Motor neuron (in vitro differentiated cells): ENCODE data around the gene LKAAEAR1. TPM values are rescaled to one million over a fixed set of nuclear protein-coding genes. Genes with fewer than 3 reads are reported as not detected.

ENCODE experiments used
- ATAC-seq, 8 experiments: fragments of 200-7000 bp; cut with Tn5 transposase; replicated peaks in 6 of 8; 2 replicates each; pipeline ENCODE4 v1.8.0; 2021; ENCODE audit warnings: mild to moderate bottlenecking in 8 of 8, moderate library complexity in 8 of 8
- H3K27ac ChIP-seq, 2 donors: fragments of 250-450 bp; sonication (Bioruptor Pico); 2 replicates each; pipeline ENCODE4 v1.9.0; 2021; ENCODE audit warnings: antibody characterized with exemption in 2 of 2, mild to moderate bottlenecking in 2 of 2, moderate library complexity in 1 of 2
- H3K4me1 ChIP-seq, 2 donors: fragments of 250-450 bp; sonication (Bioruptor Pico); replicated peaks in 1 of 2; 2 replicates each; pipeline ENCODE4 v1.6.1; 2021; ENCODE audit warnings: antibody characterized with exemption in 2 of 2, mild to moderate bottlenecking in 2 of 2, moderate library complexity in 1 of 2
- H3K4me3 ChIP-seq, 5 donors: fragments of 250-450 bp; sonication (Bioruptor Pico); 2 replicates each; pipeline ENCODE4 v1.9.0; 2021; ENCODE audit warnings: antibody characterized with exemption in 5 of 5, mild to moderate bottlenecking in 5 of 5, moderate library complexity in 4 of 5
- WGBS, 10 experiments: fragments of 450-650 bp; shearing (Covaris generic); methylation state at CpG; one replicate each; pipeline ENCODE4 v1.0.0; 2022; 5-methylcytosine and 5-hydroxymethylcytosine counted together
- in situ Hi-C, 9 experiments: fragments of 400-800 bp; cut with MboI; loops; one replicate each; pipeline ENCODE4 v1.15.0; 2021; ENCODE audit warnings: low sequenced_read_pairs in 9 of 9, low pct_unique_long_range_greater_than_20kb in 2 of 9; ENCODE audit not compliant: unreplicated experiment in 9 of 9
- total RNA-seq, 8 experiments: library from RNA; unstranded; fragments of 300-600 nt; gene quantifications; 2 replicates each; pipeline versions ENCODE4 v1.2.3 to v1.2.4, GENCODE V29; 2022

LKAAEAR1 gene
- total RNA-seq, 8 experiments from 2014 or later: 0.52 to 0.76 TPM; not detected in 6

GRCh38 chr20:64108731-64109681 lies 24.8 kb upstream of the LKAAEAR1 start:
- H3K4me1 ChIP-seq: peaks cover 41 to 50% of the 10 kb centered on the region in 2 donors
- 80 to 100% (median 90%) methylated on average over 2 to 4 of the region's 26 CpGs; no CpG with 5 or more reads in 7 of the 10 experiments for WGBS, 10 experiments
- in situ Hi-C loops: no loop called here
- ATAC-seq: peak in 3 of 8 experiments; percentile 19 to 69 (median 52)
- H3K27ac ChIP-seq: no peak overlapping the region
- H3K4me3 ChIP-seq: no peak overlapping the region

GRCh38 chr20:64107736-64108457 lies 23.7 kb upstream of the LKAAEAR1 start:
- H3K4me3 ChIP-seq: no peak overlapping the region
- H3K4me1 ChIP-seq: peaks cover 44 to 47% of the 10 kb centered on the region in 2 donors
- peak in 1 of 8 experiments; percentile 83 for ATAC-seq
- in situ Hi-C loops: no loop called here
- 20 to 100% (median 76%) methylated on average over 1 to 6 of the region's 19 CpGs; no CpG with 5 or more reads in 4 of the 10 experiments for WGBS, 10 experiments
- no peak overlapping the region for H3K27ac ChIP-seq

- peak; percentile 26 to 78 (median 68) for ATAC-seq
- in situ Hi-C loops: no loop called here
- peak within 1 kb of the TSS in 1 of 5 donors; percentile 23 for H3K4me3 ChIP-seq
Measured at GRCh38 chr20:64106981-64107735, 23.0 kb upstream of the LKAAEAR1 start, which contains the start of gene NPBWR2. TSS of gene NPBWR2 (minus strand) at chr20:64107565. CDS start at chr20:64106831, 734 bp downstream.

GRCh38 chr20:64106435-64106961 lies 22.3 kb upstream of the LKAAEAR1 start:
- H3K4me3 ChIP-seq: no peak overlapping the region
- 40 to 100% (median 85%) methylated on average over 1 to 9 of the region's 28 CpGs; no CpG with 5 or more reads in 5 of the 10 experiments for WGBS, 10 experiments
- no peak overlapping the region for H3K27ac ChIP-seq
- ATAC-seq: no peak
- H3K4me1 ChIP-seq: peaks cover 36% of the 10 kb centered on the region in 2 donors
- in situ Hi-C loops: no loop called here

More at GRCh38 chr20:64106981-64107735, 23.0 kb upstream of the LKAAEAR1 start, which contains the start of gene NPBWR2:
- WGBS, 10 experiments: 20 to 73% (median 40%) methylated on average over 1 to 7 of the region's 22 CpGs; no CpG with 5 or more reads in 5 of the 10 experiments
- Histone ChIP-seq H3K4me1 (peaks cover 42 to 43% of the 10 kb centered on the region in 2 donors), H3K27ac (no peak within 1 kb of the TSS)

- no peak for ATAC-seq
- peaks cover 30 to 32% of the 10 kb centered on the region in 2 donors for H3K4me1 ChIP-seq
- WGBS, 10 experiments: 93 to 97% methylated on average over 9 to 12 of the region's 39 CpGs; no CpG with 5 or more reads in 8 of the 10 experiments
- H3K27ac ChIP-seq: no peak overlapping the region
- in situ Hi-C loops: no loop called here
- H3K4me3 ChIP-seq: no peak overlapping the region
Measured at GRCh38 chr20:64105846-64106434, 21.7 kb upstream of the LKAAEAR1 start.

- no peak for ATAC-seq
- H3K27ac ChIP-seq: no peak overlapping the region
- 85 to 100% (median 100%) methylated on average over 2 to 4 of the region's 25 CpGs; no CpG with 5 or more reads in 7 of the 10 experiments for WGBS, 10 experiments
- in situ Hi-C loops: no loop called here
- H3K4me1 ChIP-seq: peaks cover 19 to 22% of the 10 kb centered on the region in 2 donors
- no peak overlapping the region for H3K4me3 ChIP-seq
Measured at GRCh38 chr20:64104667-64105451, 20.7 kb upstream of the LKAAEAR1 start.

GRCh38 chr20:64103871-64104666 lies 19.9 kb upstream of the LKAAEAR1 start:
- Histone ChIP-seq H3K27ac (no peak overlapping the region), H3K4me1 (peaks cover 19 to 21% of the 10 kb centered on the region in 2 donors), H3K4me3 (no peak overlapping the region)
- 33 to 100% (median 68%) methylated on average over 3 to 6 of the region's 20 CpGs; no CpG with 5 or more reads in 5 of the 10 experiments for WGBS, 10 experiments
- no peak for ATAC-seq
- in situ Hi-C loops: no loop called here

GRCh38 chr20:64102647-64103354 lies 18.6 kb upstream of the LKAAEAR1 start:
- ATAC-seq: peak in 6 of 8 experiments; percentile 36 to 76 (median 70)
- Histone ChIP-seq H3K4me3 (peak overlapping the region; percentile 19 to 37 (median 28)), H3K27ac (peak overlapping the region in 1 of 2 donors; percentile 72), H3K4me1 (peaks cover 15 to 21% of the 10 kb centered on the region in 2 donors)
- in situ Hi-C loops: no loop called here
- WGBS, 10 experiments: 38 to 69% (median 60%) methylated on average over 2 to 7 of the region's 30 CpGs; no CpG with 5 or more reads in 6 of the 10 experiments

GRCh38 chr20:64101731-64102621 lies 17.8 kb upstream of the LKAAEAR1 start:
- H3K4me1 ChIP-seq: peaks cover 7 to 13% of the 10 kb centered on the region in 2 donors
- peak overlapping the region in 1 of 2 donors; percentile 72 for H3K27ac ChIP-seq
- ATAC-seq: peak; percentile 23 to 93 (median 85)
- in situ Hi-C loops: no loop called here
- peak overlapping the region; percentile 19 to 37 (median 28) for H3K4me3 ChIP-seq
- no CpG with 5 or more reads among the region's 64 CpGs for WGBS, 10 experiments
